AG20443 (cell line): ENCODE results near the gene LCNL1.

ENCODE experiments used
- DNase-seq: peaks from one replicate; pipeline ENCODE4 v3.0.0; 2012; ENCODE audit warnings: low spot score, mixed read lengths

The LCNL1 gene

DNA sequence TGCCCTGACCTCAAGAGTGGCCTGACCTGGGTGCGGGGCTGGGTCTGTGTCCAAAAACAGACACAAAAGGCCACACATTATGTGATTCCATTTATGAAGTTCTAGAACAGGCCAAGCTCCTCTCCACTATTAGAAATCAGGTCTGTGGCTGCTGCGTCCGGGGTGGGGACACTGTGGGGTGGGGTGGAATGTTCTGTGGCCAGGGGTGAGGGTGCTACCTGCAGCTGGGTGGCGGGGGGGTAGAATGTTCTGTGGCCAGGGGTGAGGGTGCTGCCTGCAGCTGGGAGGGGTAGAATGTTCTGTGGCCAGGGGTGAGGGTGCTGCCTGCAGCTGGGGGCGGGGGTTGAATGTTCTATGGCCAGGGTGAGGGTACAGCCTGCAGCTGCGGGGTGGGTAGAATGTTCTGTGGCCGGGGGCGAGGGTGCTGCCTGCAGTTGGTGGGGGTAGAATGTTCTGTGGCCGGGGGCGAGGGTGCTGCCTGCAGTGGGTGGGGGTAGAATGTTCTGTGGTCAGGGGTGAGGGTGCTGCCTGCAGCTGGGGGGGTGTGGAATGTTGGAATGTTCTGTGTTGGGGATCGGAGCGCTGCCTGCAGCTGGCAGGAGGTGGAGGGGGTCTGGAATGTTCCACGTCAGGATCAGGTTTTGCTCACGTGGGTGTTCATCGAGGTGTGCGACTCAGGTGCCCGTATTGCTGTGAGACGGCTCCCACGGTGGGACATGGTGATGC lies 22.4 kb upstream of the LCNL1 start:
- no peak for DNase-seq

DNA sequence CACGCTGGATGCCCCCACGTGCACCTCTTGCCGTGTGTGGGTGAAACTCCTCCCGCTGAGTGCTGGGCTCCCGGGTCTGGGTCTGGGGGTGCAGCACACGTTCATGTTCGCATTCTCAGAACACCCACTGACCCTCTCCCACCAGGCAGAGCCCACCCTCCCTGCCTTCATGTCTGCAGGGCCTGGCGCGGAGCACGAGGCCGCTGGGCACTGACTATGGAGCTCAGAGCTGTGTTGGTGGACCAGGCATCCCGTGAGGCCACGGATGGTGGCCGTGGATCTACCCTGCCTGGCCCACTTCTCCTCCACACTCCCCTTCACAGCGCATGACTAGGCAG lies 21.9 kb upstream of the LCNL1 start:
- DNase-seq, result no peak

DNA sequence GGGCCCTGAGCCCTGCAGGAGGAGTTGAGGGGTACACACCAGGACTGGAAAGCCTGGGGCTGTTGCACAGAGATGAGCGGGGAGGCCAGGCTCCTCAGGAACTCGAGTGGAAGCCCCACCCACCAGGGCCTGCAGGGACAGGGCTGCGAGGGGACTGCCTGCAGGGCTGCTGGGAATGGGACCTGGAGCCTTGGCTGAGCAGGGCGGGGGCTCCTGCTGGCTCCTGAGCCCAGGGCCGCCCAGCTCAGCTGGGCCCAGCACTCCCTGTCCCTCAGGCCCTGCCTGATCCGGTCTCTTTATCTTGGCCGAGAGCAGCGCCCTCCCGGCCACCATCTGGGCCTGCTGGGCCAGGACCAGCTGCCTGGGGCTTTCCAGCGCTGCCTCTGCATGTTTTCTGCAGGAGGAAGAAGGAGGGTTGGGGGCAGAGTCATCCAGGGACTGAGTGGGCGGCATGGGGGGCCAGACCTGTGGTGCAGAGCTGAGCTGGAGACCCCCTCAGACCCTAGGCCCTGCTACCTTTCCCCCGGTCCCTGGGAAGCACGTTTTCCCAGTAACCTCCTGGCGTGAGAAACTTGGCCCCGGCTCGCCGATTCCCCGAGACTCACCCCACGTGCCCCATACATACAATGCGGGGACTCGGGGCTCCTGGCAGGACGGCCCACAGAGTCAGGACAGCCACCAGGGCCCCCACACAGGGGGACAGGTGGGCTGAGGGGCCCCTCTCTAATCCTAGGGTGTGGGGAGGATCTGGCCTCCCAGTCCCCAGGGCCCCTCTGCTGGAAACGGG lies 21.3 kb upstream of the LCNL1 start:
- DNase-seq, result peak; percentile 61

DNA sequence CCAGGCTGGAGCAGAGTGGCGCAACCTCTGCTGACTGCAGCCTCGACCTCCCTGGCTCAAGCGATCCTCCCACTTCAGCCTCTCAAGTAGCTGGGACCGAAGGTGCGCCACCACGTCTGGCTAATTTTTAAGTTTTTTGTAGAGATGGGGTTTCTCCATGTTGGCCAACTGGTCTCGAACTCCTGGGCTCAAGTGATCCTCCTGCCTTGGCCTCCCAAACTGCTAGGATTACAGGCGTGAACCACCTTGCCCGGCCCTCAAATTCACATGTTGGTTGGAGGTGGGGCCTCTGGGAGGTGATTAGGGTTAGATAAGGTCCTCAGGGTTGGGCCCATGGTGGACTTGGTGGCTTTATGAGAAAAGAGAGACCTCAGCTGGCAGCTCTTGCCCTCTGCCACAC lies 20.6 kb upstream of the LCNL1 start:
- DNase-seq, result no peak

DNA sequence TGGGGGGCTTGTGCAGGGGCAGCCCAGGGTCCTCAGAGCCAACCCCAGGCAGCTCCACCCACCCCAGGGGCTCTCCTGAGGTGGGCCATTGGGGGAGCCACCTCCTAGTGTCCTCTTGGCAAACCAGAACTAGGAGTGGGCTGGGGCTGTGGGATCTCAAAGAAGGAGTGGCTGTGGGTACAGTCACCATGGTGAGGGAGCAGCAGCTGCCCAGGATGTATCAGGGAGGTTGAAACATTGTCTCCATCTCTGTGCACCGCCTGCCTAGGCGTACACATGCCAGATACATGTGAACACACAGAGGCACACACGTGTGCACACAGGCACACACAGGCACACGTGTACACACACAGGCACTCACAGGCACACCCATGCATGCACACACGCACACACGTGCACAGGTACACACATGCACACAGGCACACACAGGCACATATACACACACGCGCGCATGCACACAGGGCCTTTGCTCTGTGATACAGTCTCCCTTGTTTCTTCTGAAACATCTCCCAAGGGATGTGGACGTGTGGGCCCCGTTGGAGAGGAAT lies 20.0 kb upstream of the LCNL1 start:
- no peak for DNase-seq

DNA sequence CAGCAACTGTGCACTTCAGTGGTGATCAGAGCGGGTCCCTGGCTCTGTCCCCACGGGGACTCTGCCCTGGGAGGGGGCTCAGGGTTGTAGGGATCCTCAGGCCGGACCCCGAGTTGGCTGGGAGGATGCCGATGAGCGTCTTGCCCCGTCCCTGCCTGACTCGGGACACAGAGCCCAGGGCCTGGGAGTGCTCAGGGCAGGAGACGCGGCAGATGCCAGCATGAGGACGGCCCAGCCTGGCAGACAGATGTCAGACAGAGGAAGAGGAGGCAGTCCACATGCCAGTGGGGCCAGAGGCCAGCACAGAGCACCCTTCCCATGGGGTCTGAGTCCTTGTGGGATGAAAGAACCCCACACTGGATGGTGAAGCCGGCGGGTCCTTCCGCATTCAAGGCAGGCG lies 19.5 kb upstream of the LCNL1 start:
- no peak for DNase-seq

DNA sequence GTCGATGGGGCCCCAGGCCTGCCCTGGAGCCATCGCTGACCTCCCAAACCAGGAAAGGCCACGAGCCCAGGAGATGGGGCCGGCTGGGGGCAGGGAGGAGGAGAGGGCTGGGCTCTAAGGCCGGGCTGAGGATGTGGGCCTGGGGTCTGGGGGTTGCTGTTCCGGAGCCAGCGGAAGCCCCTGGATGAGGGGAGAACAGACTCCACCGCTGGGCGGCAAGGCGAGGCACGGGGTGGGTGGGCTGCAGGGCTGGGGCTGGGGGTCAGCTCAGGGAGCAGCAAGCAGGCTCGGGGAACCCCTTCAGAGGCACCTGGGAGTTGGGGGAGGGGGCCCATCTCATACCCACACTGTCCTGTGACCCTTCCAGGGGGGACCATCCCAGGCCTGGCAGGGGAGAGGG lies 19.0 kb upstream of the LCNL1 start:
- no peak for DNase-seq

DNA sequence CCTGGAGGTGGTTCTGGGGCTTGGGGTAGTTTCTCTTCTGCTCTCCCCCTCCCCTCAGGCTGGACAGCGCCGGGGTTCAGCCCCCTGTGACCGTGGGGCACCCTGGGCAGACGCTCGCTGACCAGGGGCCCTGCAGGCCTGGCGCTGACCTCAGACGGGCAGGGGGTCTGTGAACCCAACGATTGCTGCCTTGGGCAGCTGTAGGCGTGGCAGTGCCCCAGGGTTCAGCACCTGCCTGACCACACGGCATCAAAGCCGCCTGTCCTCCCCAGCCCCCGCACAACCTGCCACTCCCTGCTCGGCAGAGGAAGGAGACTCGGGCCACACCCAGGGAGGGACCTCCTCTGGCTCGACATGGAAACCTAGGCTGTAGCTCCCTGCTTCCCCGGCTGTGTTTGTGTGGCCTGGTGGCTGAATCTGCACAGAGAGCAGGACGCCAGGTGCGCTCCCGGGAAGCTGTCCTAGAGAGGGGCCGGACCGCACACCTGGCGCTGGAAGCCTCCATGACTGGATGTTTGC lies 18.6 kb upstream of the LCNL1 start:
- DNase-seq, result no peak

DNA sequence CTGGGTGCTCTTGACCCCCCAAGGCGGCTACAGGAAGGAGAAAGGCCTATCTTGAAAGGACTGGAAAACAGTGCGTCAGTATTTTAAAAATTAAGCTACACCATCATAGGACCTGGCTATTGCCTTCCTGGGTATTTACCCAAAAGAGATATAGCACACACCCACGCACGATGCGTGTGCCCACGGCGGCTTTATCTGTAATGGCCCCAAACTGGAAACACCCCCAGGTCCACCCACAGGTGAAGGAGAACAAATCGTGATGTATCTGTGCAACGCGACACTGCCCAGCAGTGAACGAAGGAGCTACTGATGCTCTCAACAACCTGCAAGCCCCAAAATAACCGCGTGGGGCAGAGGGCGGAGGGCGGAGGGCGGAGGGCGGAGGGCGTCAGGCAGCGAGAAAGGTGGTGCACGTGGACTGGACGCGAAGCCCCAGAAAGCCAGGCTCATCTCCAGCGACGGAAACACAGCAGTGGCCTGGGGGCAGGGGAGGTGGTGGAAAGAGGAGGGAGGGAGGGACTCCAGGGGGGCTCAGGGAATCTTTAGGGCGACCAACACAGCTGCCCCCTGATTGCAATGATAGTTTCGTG lies 17.9 kb upstream of the LCNL1 start:
- no peak for DNase-seq

DNA sequence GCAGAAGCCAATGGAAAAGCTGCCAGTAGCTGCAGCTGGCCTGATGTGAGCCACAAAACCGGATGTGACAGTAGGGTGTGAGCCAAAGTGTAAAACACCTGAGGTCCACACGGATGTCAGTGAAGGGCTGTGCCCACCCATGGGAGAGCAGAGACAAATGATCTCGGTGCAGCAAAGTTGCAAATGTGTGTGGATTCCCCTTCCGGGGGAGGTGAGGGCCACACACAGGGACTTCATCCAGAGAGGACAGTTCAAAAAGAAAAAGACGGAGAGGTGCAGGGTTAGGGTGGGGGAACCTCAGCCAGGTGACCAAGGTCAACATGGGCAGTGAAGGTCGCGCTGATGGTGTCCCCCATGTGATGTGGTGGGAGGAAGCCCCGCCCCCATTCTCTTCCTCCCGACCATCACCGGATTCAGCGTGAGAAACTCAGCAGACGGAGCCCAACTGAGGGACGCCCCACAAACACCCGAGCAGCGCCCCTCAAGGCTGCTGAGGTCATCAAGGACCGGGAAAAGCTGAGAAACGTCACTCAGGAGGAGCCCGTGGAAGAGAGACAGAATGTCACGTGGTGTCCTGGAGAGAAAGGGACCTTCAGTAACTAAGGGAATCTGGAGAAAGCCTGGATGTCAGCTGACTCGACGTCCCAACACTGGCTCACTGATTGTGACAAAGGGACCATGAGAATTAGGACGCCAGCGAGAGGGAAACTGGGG lies 16.9 kb upstream of the LCNL1 start:
- no peak for DNase-seq

DNA sequence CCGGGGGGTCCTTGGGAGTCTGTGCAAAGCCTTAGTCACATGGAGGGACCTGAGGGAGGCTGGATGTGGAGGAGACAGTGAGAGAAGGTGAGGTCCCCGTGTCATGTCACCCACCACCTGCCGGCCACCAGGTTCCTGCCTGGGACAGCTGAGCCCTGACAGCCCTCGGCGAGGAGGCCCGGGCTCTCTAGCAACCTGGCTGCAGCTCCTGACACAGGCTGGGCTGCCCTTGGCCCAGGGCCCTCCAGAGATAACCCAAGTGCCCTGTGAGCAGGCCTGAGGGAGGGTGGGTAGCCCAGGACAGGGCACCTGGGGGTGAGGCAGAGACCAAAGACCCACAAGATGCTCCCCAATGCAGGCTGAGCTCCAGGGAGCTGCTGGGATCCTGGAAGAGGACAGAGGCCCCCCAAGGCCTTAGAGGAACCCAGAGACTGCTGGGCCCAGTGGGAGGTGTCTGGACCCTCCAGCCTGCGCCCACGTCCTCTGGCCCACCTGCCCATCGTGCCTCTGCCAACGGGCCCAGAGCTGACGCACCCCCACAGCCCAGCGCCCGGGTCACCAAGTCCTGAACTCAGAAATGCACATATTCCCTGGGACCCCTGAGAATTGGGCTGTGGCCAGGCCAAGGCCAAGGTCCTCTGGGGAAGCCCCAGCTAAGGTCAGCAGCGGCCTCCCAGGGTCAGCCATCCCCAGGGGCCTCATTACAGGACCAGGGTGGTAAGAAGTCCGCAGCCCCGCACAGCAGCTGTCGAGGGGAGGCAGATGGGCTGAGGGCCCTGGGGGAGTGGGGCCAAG lies 14.3 kb upstream of the LCNL1 start:
- no peak for DNase-seq

DNA sequence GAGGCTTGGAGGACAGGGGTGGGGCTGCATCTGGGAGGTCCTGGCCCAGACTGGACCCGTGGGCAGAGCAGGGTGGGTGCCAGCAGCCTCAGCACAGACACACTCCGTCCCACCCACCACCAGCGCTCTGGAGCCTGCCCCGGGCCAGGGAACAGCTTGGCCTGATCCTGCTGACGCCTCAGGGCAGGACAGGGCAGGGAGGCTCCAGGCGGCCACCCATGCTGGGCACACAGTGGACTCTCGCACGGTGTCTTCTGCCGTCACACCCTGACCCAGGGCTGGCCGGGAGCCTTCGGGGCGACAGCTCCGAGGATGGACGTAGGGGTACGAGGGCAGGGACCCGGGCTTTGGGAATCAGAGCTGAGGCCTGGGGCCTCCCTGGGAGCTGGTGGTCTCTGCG lies 13.6 kb upstream of the LCNL1 start:
- DNase-seq, result no peak

DNA sequence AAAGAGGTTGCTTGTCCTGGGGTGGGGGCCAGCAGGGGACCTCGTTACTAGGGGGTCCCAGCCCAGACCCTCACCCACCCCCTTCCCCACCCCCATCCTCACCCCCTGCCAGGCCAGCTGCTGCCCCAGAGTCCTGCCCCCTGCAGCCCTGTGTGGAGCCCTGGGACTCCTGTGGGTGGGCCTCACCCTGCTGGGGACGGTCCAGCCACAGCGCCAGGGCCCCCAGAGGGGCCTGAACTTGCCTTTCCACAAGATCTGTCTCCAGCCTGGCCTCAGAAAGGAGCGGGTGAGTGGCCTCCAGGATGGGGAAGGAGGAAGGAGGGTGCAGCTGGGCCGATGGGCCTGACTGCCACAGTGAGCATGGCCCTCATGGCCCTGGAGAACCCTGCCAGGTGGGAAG lies 13.0 kb upstream of the LCNL1 start:
- DNase-seq, result no peak

DNA sequence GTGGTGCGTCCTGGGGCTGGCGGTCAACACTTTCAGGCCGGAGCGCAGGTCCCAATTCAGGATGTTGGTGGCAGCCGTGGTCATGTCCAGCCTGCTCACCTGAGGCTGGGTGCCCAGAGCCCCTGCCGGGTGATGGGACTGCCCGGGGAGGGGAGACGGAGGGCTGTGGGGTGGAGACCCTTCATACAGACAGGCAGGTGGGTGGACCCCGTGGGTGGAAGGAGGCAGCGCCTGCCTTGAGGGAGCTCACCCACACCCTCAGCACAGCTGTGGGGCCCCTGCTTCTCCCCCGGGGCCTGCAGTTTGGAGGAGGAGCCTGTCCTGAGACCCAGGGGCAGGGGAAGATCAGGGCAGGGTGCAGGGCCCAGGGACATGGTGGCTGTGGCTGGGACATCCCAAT lies 12.4 kb upstream of the LCNL1 start:
- DNase-seq, result no peak

DNA sequence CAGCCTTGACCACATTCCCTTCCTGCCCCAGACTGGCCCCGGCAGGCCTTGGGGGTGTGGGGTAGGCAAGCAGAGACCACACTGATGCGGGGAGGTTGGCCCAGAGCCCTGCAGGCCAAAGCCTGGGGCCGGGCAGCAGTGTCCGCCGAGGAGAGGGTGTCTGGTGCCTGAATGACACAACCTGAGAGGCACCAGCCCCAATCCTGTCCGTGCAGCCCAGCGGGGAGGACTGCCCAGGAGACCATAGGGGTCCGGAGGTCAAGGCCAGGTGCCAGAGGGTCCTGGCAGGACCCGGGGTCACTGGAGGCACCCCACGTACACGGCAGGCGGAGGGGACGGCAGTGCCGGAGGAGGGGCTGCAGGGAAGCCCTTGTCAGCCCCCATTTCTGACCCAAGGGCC lies 11.0 kb upstream of the LCNL1 start:
- DNase-seq, result no peak

DNA sequence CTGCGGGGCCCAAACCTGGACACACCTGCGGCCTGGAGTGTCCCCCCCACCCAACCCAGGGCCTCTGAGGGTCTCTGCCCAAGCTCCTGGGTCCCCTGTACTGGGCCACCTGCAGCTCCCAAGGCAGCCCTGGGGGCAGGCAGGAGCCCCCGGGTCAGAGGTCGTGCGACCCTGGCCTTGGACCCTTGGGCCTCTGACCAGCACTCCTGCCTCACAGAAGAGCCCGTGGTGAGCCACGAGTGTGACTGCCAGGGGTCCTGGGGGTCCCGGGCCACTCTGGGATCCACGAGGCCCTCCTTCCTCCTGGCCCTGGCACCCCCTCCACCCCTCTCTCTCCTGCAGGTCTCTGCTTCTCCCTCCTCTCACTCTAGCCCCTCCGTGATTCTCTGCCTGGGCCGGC lies 10.5 kb upstream of the LCNL1 start:
- no peak for DNase-seq

DNA sequence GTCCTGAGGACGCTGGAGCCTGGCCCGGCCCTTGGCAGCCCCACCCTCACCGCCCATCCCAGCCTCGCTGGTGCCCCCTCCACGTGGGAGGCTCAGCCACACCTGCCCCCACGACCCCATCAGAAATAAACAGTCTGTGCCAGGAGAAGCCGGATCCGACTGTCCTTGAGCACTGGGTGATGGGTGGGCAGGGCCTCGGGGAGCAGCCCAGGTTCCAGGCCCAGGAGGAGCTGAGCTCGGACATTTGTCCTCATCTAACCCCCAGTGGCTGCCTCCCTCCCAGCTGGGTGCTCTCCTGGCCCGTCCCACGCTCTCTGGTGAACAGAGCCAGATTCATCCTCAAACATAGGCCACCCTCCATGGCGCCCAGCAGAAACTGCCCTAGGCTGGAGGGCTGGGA lies 10.1 kb upstream of the LCNL1 start:
- DNase-seq, result no peak

DNA sequence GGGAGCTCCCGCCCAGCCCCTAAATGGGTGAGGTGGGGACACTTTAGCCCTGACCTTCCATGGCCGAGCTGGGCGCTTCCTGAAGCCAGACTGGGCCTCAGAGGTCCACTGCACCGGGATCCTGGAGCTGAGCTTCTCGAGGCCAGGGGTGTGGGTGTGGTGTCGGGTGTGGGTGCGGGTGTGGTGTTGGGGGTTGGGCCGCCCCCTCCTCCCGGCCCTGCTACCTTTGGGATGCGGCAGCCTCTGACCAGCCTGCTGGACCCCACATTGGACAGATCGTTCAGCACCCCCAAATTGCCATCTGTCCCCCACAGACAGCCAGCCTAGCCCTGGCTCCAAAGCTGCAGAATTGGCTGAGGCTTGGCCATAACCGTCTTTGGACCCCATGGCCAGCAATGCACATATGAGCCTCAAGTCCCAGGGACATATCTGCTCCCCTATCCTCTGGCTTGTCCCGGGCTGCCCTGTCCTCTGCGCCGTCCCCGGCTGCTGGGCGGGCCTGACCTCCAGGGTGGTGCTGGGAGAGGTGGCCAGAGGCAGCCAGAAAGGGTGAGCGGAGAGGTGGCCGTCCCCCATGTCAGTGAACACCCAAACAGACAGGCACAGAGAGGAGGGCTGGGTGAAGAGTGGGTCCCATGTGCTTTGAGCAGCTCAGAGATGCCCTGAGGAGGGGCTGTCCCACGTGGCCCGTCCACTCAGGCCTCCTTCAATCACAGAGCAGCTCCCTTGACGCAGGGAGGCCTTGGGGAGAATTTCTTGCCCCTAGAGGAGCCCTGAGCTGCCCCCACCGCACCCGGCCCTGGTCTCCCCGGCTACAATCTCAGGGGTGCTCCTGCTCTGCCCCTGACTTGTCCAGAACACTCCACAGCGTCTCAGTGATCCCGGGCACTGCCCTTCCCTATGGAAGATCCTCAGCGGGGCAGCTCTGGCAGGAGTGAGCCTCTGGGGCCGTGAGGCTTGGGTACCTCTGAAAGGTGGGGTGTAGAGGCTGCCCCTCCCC lies 8.9 kb upstream of the LCNL1 start:
- DNase-seq, result no peak

DNA sequence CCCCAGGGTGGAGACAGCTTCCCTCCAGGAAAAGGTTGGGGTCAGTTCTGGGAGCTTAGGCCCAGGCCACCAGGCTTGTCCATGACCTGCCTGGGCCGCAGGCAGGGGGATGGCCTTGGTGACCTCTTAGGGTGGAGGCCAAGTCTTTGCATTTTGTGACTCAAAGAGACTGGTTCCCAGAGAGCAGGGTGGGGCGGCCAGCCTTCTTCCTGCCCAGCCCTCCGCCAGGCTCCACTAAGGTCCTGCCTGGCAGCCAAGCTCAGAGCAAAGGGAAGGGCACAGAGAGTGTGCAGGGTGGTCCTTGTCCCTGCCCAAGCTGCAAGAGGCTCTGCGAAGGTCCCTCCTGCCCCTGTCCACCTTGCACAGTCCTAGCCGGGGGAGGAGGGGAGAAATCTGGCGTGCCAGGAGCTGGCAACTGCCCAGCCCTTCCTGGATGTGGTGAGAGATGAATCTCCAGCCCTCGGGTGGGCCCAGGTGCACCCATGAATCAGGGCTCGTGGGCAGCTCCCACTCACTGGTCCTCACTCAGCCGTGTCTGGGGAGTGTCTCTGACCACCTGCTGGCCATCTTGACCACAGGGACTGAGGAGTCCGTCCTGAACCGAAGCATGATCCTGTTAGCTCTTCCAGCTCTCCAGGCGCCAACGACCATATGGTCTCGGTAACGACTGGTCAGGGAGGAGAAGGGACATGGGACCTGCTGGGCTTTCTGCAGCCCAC lies 7.8 kb upstream of the LCNL1 start:
- no peak for DNase-seq

DNA sequence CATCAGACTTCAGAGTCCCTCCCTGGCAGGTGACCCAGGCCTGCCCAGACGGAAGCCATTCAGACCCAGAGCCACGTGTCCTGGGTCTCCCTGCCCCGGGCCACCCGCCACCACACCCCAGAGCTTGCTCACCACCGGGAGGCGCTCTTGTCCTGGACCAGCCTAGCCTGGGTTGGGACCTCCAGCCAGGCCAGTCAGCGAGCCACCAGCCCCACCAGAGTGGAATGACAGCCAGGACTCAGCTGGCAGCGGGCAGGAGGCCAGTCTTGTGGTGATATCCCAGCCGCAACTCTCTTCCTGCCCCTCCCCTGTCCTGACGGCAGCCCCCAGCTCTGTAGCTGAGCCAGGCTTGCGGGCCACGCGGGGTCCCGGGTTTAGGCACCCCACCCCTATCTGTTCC lies 7.1 kb upstream of the LCNL1 start:
- peak; percentile 64 for DNase-seq
